H1 (cell line): Measurements from ENCODE around the gene MS4A3.

Experiments
- BRCA1 ChIP-seq: IDR thresholded peaks from 2 replicates; pipeline ENCODE4 v1.6.1; 2012; ENCODE audit warnings: low read depth, low read length, improper control_type of control experiment
- CHD2 ChIP-seq: IDR thresholded peaks from 2 replicates; pipeline ENCODE4 v1.6.1; 2012; ENCODE audit warnings: low read length, improper control_type of control experiment
- EP300 ChIP-seq, 2 experiments: IDR thresholded peaks; 1 replicate in 1 of 2; 2 replicates in 1 of 2; pipeline ENCODE4 v1.6.1; 2011 to 2012; ENCODE audit warnings: low read depth in 2 of 2, low read length in 2 of 2, mild to moderate bottlenecking in 2 of 2, borderline replicate concordance in 1 of 2, inconsistent platforms in 1 of 2, moderate library complexity in 1 of 2
- SAP30 ChIP-seq: fragments of 300-600 bp; sonication (generic); IDR thresholded peaks from 2 replicates; pipeline ENCODE4 v1.7.1; 2012; ENCODE audit warnings: low read length, moderate library complexity, mild to moderate bottlenecking, inconsistent platforms; ENCODE audit not compliant: insufficient read depth, insufficient replicate concordance
- SP1 ChIP-seq: IDR thresholded peaks from 2 replicates; pipeline ENCODE4 v1.6.1; 2011; ENCODE audit warnings: low read depth, low read length
- SP2 ChIP-seq: IDR thresholded peaks from 2 replicates; pipeline ENCODE4 v1.6.1; 2012; ENCODE audit warnings: mild to moderate bottlenecking, low read length, inconsistent platforms
- SRF ChIP-seq: IDR thresholded peaks from 2 replicates; pipeline ENCODE4 v1.6.1; 2011; ENCODE audit warnings: mild to moderate bottlenecking, low read depth, low read length, moderate library complexity
- YY1 ChIP-seq: IDR thresholded peaks from 2 replicates; pipeline ENCODE4 v1.6.1; 2011; ENCODE audit warnings: low read depth, mild to moderate bottlenecking, low read length
- TF ChIP-seq, protein P1 (sequence below), 3 experiments: IDR thresholded peaks; 1 replicate in 2 of 3; 2 replicates in 1 of 3; pipeline versions ENCODE4 v1.5.1 to v1.6.1; 2011; ENCODE audit warnings: low read length in 3 of 3, mild to moderate bottlenecking in 3 of 3, inconsistent platforms in 2 of 3, low read depth in 1 of 3, moderate library complexity in 1 of 3; ENCODE audit not compliant: insufficient read depth in 1 of 3; ENCODE audit errors: control extremely low read depth in 1 of 3

DNA sequence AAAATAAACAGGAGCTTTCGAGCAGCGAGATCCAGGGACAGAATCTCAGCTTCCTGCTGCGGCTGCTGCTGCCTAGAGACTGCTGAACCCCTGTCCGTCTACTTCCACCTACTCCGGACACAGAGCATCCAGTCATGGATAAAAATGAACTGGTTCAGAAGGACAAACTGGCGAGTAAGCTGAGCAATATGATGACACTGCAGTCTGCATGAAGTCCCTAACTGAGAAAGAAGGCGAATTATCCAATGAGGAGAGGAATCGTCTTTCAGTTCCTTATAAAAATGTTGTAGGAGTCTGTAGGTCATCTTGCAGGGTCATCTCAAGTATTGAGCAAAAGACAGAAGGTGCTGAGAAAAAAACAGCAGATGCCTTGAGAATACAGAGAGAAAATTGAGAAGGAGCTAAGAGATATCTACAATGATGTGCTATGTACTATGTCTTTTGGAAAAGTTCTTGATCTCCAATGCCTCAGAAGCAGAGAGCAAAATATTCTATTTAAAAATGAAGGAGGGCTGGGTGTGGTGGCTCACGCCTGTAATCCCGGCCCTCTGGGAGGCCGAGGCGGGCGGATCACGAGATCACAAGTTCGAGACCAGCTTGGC lies 20.9 kb downstream of the MS4A3 start:
- TF ChIP-seq, protein P1, sequence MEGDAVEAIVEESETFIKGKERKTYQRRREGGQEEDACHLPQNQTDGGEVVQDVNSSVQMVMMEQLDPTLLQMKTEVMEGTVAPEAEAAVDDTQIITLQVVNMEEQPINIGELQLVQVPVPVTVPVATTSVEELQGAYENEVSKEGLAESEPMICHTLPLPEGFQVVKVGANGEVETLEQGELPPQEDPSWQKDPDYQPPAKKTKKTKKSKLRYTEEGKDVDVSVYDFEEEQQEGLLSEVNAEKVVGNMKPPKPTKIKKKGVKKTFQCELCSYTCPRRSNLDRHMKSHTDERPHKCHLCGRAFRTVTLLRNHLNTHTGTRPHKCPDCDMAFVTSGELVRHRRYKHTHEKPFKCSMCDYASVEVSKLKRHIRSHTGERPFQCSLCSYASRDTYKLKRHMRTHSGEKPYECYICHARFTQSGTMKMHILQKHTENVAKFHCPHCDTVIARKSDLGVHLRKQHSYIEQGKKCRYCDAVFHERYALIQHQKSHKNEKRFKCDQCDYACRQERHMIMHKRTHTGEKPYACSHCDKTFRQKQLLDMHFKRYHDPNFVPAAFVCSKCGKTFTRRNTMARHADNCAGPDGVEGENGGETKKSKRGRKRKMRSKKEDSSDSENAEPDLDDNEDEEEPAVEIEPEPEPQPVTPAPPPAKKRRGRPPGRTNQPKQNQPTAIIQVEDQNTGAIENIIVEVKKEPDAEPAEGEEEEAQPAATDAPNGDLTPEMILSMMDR (IDR thresholded peaks at IDR 0.05; ENCODE audit: control extremely low read depth in 1 of 3, insufficient read depth in 1 of 3, low read depth in 1 of 3, low read length in 3 of 3): no peak
- TF ChIP-seq BRCA1 (no peak), SRF (no peak), EP300 (IDR thresholded peaks at IDR 0.05; ENCODE audit: borderline replicate concordance in 1 of 2, low read depth in 2 of 2, low read length in 2 of 2) (no peak), YY1 (no peak), SP2 (no peak), SAP30 (no peak), CHD2 (no peak), SP1 (no peak)
